K562 (cell line): ENCODE measurements around the gene SNX30. TPM values are rescaled to one million over a fixed set of nuclear protein-coding genes. Genes with fewer than 3 reads are reported as not detected.

Source experiments
- ATF7 ChIP-seq: fragments of 450-650 bp; IDR thresholded peaks from 2 replicates; pipeline ENCODE4 v1.7.1; 2014; ENCODE audit warnings: mild to moderate bottlenecking, moderate library complexity
- BRD4 ChIP-seq: fragments of 200-600 bp; sonication (generic); IDR thresholded peaks from 2 replicates; pipeline ENCODE4 v1.6.1; 2017; ENCODE audit warnings: inconsistent platforms
- ETV6 ChIP-seq, 3 experiments: fragments of 150-350 bp in 1 of 3; sonication (generic) in 1 of 3; formaldehyde crosslinking in 1 of 3; IDR thresholded peaks; 2 replicates each; pipeline versions ENCODE4 v1.6.1 to v1.8.0; 2014 to 2022; ENCODE audit warnings: borderline replicate concordance in 2 of 3, low read depth in 2 of 3, antibody characterized with exemption in 1 of 3, low read length in 1 of 3, mild to moderate bottlenecking in 1 of 3, missing genetic modification reagents in 1 of 3
- GATAD2B ChIP-seq: fragments of 450-650 bp; IDR thresholded peaks from 2 replicates; pipeline ENCODE4 v1.6.1; 2017; ENCODE audit warnings: mild to moderate bottlenecking, borderline replicate concordance
- HNRNPL ChIP-seq: fragments of 200-400 bp; formaldehyde crosslinking; IDR thresholded peaks from 2 replicates; pipeline ENCODE4 v1.6.1; 2017; ENCODE audit warnings: low read depth, mild to moderate bottlenecking, low read length
- MYNN ChIP-seq, 2 experiments: sonication (generic); formaldehyde crosslinking in 1 of 2; IDR thresholded peaks; 2 replicates each; pipeline versions ENCODE4 v1.5.0 to v1.6.1; 2016 to 2020; ENCODE audit warnings: antibody characterized with exemption in 1 of 2, missing genetic modification reagents in 1 of 2
- NCOR1 ChIP-seq: fragments of 450-650 bp; IDR thresholded peaks from 2 replicates; pipeline ENCODE4 v1.6.1; 2016; ENCODE audit warnings: mild to moderate bottlenecking, moderate library complexity
- NFE2 ChIP-seq: IDR thresholded peaks from 2 replicates; pipeline ENCODE4 v1.6.1; 2014; ENCODE audit warnings: antibody characterized with exemption, low read depth
- NR2C2 ChIP-seq, 2 experiments: fragments of 200-800 bp in 1 of 2; sonication (Bioruptor generic) in 1 of 2; sonication (generic) in 1 of 2; formaldehyde crosslinking in 1 of 2; IDR thresholded peaks; 2 replicates each; pipeline versions ENCODE4 v1.6.1 to v1.8.0; 2016 to 2022; ENCODE audit warnings: mild to moderate bottlenecking in 1 of 2, missing compliant biosample characterization in 1 of 2, missing genetic modification characterization in 1 of 2, missing genetic modification reagents in 1 of 2
- RAD21 ChIP-seq, 2 experiments: fragments of 250-450 bp in 1 of 2; fragments of 450-650 bp in 1 of 2; sonication (Bioruptor Pico) in 1 of 2; formaldehyde crosslinking in 1 of 2; IDR thresholded peaks in 1 of 2; conservative IDR thresholded peaks in 1 of 2; 2 replicates each; pipeline versions ENCODE4 v1.4.0 to v1.8.0; 2020 to 2022; ENCODE audit warnings: mild to moderate bottlenecking in 2 of 2, moderate library complexity in 1 of 2
- SIN3B ChIP-seq: fragments of 450-650 bp; IDR thresholded peaks from 2 replicates; pipeline ENCODE4 v1.6.1; 2017; ENCODE audit warnings: low read depth, mild to moderate bottlenecking, moderate library complexity
- SMAD2 ChIP-seq: fragments of 150-350 bp; IDR thresholded peaks from 2 replicates; pipeline ENCODE4 v1.6.1; 2014; ENCODE audit warnings: low read depth, mild to moderate bottlenecking, low read length
- ZFX ChIP-seq: sonication (generic); formaldehyde crosslinking; IDR thresholded peaks from 2 replicates; pipeline ENCODE4 v1.8.0; 2022; ENCODE audit warnings: mild to moderate bottlenecking, missing genetic modification reagents, moderate library complexity
- ZNF184 ChIP-seq: sonication (generic); formaldehyde crosslinking; IDR thresholded peaks from 2 replicates; pipeline ENCODE4 v1.5.0; 2020; ENCODE audit warnings: missing genetic modification reagents
- ZNF224 ChIP-seq: sonication (generic); formaldehyde crosslinking; IDR thresholded peaks from 2 replicates; pipeline ENCODE4 v1.8.0; 2022; ENCODE audit warnings: mild to moderate bottlenecking, missing genetic modification reagents
- ZNF263 ChIP-seq: sonication (generic); formaldehyde crosslinking; IDR thresholded peaks from 2 replicates; pipeline ENCODE4 v1.8.0; 2022; ENCODE audit warnings: mild to moderate bottlenecking, missing genetic modification reagents, borderline replicate concordance
- ZNF3 ChIP-seq: fragments of 250-450 bp; sonication (Bioruptor Pico); IDR thresholded peaks from 2 replicates; pipeline ENCODE4 v1.5.0; 2021; ENCODE audit warnings: mild to moderate bottlenecking, moderate library complexity
- ZNF354B ChIP-seq: fragments of 250-450 bp; sonication (Bioruptor Pico); IDR thresholded peaks from 2 replicates; pipeline ENCODE4 v1.4.0; 2020
- ZNF584 ChIP-seq: fragments of 200-800 bp; sonication (Bioruptor generic); IDR thresholded peaks from 2 replicates; pipeline ENCODE4 v1.6.1; 2016; ENCODE audit warnings: low read depth, mild to moderate bottlenecking, missing genetic modification characterization, missing compliant biosample characterization
- ZNF668 ChIP-seq: fragments of 250-450 bp; sonication (Bioruptor Pico); IDR thresholded peaks from 2 replicates; pipeline ENCODE4 v1.8.0; 2022; ENCODE audit warnings: mild to moderate bottlenecking, inconsistent platforms
- polyA plus RNA-seq, 8 experiments: library from polyadenylated mRNA; depleted of rRNA in 4 of 8; stranded (reverse) in 5 of 8; unstranded in 3 of 8; fragments of >200 nt; fragmentation: Nextera tagmentation in 2 of 8; fragmentation: Illumina TruSeq in 1 of 8; extraction: Ambion mirVana in 2 of 8; extraction: Trizol in 1 of 8; gene quantifications; 2 replicates each; pipeline versions ENCODE4 v1.2.1 to v1.2.3, GENCODE V29; 2011 to 2014; ENCODE audit warnings: inconsistent platforms in 1 of 8, missing spikeins in 1 of 8
- total RNA-seq, 7 experiments: library from RNA; depleted of rRNA in 6 of 7; stranded (reverse); fragments of >200 nt in 6 of 7; fragmentation: Illumina TruSeq in 2 of 7; extraction: Trizol in 2 of 7; gene quantifications; 2 replicates each; pipeline versions ENCODE4 v1.2.1 to v1.2.3, GENCODE V29; 2011 to 2021; ENCODE audit warnings: low replicate concordance in 1 of 7
- TF ChIP-seq, protein P1 (sequence below), 2 experiments: fragments of 450-650 bp; IDR thresholded peaks; 2 replicates each; pipeline ENCODE4 v1.6.1; 2016
- TF ChIP-seq, protein P2 (sequence below): fragments of 250-450 bp; sonication (Bioruptor Pico); IDR thresholded peaks from 2 replicates; pipeline ENCODE4 v1.5.0; 2021
- TF ChIP-seq, protein P3 (sequence below): fragments of 250-450 bp; sonication (Bioruptor Pico); IDR thresholded peaks from 2 replicates; pipeline ENCODE4 v1.8.0; 2022; ENCODE audit warnings: inconsistent platforms, mild to moderate bottlenecking, moderate library complexity, borderline replicate concordance
- TF ChIP-seq, protein P4 (sequence below): sonication (generic); formaldehyde crosslinking; IDR thresholded peaks from 2 replicates; pipeline ENCODE4 v1.8.0; 2022; ENCODE audit warnings: mild to moderate bottlenecking, missing genetic modification reagents

SNX30 gene
- total and polyA plus RNA-seq, 9 of the 15 experiments (the other 6 are each of a cell fraction or from before 2014, with no cell fraction given): 0.76 to 5.9 (median 3.3) TPM

DNA sequence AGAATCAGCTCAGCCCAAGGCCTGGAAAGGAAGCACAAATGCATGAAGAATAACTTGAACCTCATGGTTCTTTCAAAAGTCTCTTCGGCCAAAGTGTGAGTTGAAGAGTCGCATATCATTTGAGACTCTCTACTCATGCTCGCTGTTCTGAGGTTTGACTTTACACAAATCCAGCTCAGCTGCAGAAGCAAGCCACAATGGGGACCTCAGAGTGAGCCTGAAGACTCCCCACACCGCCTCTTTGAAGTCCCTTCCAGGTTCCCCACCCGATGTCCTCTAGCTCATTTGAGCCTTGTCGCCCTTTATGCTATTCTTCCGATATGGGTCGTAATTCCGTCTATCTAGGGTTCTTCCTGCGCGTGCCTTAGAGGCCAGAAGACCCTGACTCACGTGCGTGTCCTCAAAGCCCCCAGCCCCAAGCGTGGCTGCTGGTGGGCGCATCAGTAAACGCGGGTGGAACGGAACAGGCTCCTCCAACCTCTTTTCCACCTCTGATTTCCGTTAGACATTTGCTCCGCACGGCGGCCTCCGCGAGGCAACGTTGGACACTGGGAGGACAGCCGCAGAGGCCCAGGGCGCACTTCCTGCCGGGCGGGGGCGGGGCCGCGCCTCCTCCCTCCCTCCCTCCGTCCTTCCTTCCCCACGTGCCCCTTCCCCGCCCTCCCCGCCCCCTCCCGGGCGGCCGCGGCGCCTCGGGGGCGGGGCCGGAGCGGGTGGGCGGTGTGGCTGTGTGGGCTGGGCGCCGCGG lies at the start of gene SNX30 (continued):
- TF ChIP-seq MYNN (IDR thresholded peaks at IDR 0.05): no peak
- TF ChIP-seq MYNN (CRISPR knock-in tag; IDR thresholded peaks at IDR 0.05): no peak
- no peak; the same call in 1 of the 2 replicates for TF ChIP-seq NCOR1
- TF ChIP-seq ZFX (CRISPR knock-in tag): peak; percentile 82
- TF ChIP-seq ZNF224: 0 out of 2 replicates have a peak, but pooled peaks have one; percentile 37
- TF ChIP-seq, protein P1, sequence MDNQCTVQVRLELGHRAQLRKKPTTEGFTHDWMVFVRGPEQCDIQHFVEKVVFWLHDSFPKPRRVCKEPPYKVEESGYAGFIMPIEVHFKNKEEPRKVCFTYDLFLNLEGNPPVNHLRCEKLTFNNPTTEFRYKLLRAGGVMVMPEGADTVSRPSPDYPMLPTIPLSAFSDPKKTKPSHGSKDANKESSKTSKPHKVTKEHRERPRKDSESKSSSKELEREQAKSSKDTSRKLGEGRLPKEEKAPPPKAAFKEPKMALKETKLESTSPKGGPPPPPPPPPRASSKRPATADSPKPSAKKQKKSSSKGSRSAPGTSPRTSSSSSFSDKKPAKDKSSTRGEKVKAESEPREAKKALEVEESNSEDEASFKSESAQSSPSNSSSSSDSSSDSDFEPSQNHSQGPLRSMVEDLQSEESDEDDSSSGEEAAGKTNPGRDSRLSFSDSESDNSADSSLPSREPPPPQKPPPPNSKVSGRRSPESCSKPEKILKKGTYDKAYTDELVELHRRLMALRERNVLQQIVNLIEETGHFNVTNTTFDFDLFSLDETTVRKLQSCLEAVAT (IDR thresholded peaks at IDR 0.05): no peak; a peak in 1 of 4 replicates
- TF ChIP-seq ZNF3 (CRISPR knock-in tag): no peak
- TF ChIP-seq NFE2: no peak
- TF ChIP-seq, protein P2, sequence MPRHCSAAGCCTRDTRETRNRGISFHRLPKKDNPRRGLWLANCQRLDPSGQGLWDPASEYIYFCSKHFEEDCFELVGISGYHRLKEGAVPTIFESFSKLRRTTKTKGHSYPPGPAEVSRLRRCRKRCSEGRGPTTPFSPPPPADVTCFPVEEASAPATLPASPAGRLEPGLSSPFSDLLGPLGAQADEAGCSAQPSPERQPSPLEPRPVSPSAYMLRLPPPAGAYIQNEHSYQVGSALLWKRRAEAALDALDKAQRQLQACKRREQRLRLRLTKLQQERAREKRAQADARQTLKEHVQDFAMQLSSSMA (CRISPR knock-in tag): no peak
- 0 out of 2 replicates have a peak, but pooled peaks have one; percentile 38 for TF ChIP-seq ATF7
- TF ChIP-seq NR2C2 (CRISPR knock-in tag; IDR thresholded peaks at IDR 0.05): 0 out of 2 replicates have a peak, but pooled peaks have one; percentile 34
- peak; percentile 31; the same call in 1 of the 2 replicates for TF ChIP-seq NR2C2 (tag; IDR thresholded peaks at IDR 0.05)
- no peak for TF ChIP-seq ZNF584 (CRISPR knock-in tag)
- no peak for TF ChIP-seq ZNF354B (CRISPR knock-in tag)
- TF ChIP-seq ZNF184 (CRISPR knock-in tag): no peak
- TF ChIP-seq, protein P3, sequence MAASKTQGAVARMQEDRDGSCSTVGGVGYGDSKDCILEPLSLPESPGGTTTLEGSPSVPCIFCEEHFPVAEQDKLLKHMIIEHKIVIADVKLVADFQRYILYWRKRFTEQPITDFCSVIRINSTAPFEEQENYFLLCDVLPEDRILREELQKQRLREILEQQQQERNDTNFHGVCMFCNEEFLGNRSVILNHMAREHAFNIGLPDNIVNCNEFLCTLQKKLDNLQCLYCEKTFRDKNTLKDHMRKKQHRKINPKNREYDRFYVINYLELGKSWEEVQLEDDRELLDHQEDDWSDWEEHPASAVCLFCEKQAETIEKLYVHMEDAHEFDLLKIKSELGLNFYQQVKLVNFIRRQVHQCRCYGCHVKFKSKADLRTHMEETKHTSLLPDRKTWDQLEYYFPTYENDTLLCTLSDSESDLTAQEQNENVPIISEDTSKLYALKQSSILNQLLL (CRISPR knock-in tag): no peak
- TF ChIP-seq SIN3B: no peak
- TF ChIP-seq ZNF668: no peak
- TF ChIP-seq BRD4: no peak
- TF ChIP-seq ETV6 (IDR thresholded peaks at IDR 0.05; ENCODE audit: borderline replicate concordance in 1 of 2, low read depth in 2 of 2, low read length in 1 of 2): no peak
- no peak for TF ChIP-seq ETV6 (CRISPR knock-in tag; IDR thresholded peaks at IDR 0.05; ENCODE audit: borderline replicate concordance)
- TF ChIP-seq SMAD2: no peak
- peak; percentile 95 for TF ChIP-seq ZNF263 (CRISPR knock-in tag)
- TF ChIP-seq GATAD2B: no peak
- TF ChIP-seq HNRNPL: 0 out of 2 replicates have a peak, but pooled peaks have one; percentile 18
- TF ChIP-seq RAD21 (CRISPR knock-in tag; conservative IDR thresholded peaks at IDR 0.05 in 1 of 2, IDR thresholded peaks at IDR 0.05 in 1 of 2): peak; percentile 18 to 30; a peak in 1 of 4 replicates
- TF ChIP-seq, protein P4, sequence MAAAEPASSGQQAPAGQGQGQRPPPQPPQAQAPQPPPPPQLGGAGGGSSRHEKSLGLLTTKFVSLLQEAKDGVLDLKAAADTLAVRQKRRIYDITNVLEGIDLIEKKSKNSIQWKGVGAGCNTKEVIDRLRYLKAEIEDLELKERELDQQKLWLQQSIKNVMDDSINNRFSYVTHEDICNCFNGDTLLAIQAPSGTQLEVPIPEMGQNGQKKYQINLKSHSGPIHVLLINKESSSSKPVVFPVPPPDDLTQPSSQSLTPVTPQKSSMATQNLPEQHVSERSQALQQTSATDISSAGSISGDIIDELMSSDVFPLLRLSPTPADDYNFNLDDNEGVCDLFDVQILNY: 0 out of 2 replicates have a peak, but pooled peaks have one; percentile 51
